K562 (cell line): ENCODE results near the gene TRAK1. TPM values are rescaled to one million over a fixed set of nuclear protein-coding genes. Genes with fewer than 3 reads are reported as not detected.

Experiments
- ARID4B ChIP-seq: sonication (generic); formaldehyde crosslinking; IDR thresholded peaks from 2 replicates; pipeline ENCODE4 v1.8.0; 2022; ENCODE audit warnings: mild to moderate bottlenecking, missing genetic modification reagents
- FOXJ3 ChIP-seq: sonication (generic); formaldehyde crosslinking; IDR thresholded peaks from 2 replicates; pipeline ENCODE4 v1.4.0; 2020; ENCODE audit warnings: mild to moderate bottlenecking, missing genetic modification reagents
- ILF3 ChIP-seq: fragments of 450-650 bp; IDR thresholded peaks from 2 replicates; pipeline ENCODE4 v1.6.1; 2018; ENCODE audit warnings: antibody characterized with exemption, mild to moderate bottlenecking, moderate library complexity, borderline replicate concordance
- MXI1 ChIP-seq: IDR thresholded peaks from 2 replicates; pipeline ENCODE4 v1.6.1; 2011; ENCODE audit warnings: low read depth, mild to moderate bottlenecking, improper control_type of control experiment, low read length
- POLR2G ChIP-seq: fragments of 200-400 bp; formaldehyde crosslinking; IDR thresholded peaks from 2 replicates; pipeline ENCODE4 v1.6.1; 2017; ENCODE audit warnings: low read depth, mild to moderate bottlenecking, antibody characterized with exemption, low read length, moderate library complexity
- RCOR1 ChIP-seq, 2 experiments: IDR thresholded peaks; 2 replicates each; pipeline ENCODE4 v1.6.1; 2012; ENCODE audit warnings: low read depth in 2 of 2, low read length in 2 of 2, borderline replicate concordance in 1 of 2, improper control_type of control experiment in 1 of 2
- TBP ChIP-seq: optimal IDR thresholded peaks from 2 replicates; pipeline ENCODE3; 2011; ENCODE audit warnings: low read depth, low read length, improper control_type of control experiment
- ZNF316 ChIP-seq: fragments of 450-650 bp; IDR thresholded peaks from 2 replicates; pipeline ENCODE4 v1.6.1; 2016
- ZNF57 ChIP-seq: fragments of 450-650 bp; formaldehyde crosslinking; IDR thresholded peaks from 2 replicates; pipeline ENCODE4 v1.4.0; 2020; ENCODE audit warnings: mild to moderate bottlenecking, moderate library complexity
- polyA plus RNA-seq, 8 experiments: library from polyadenylated mRNA; depleted of rRNA in 4 of 8; stranded (reverse) in 5 of 8; unstranded in 3 of 8; fragments of >200 nt; fragmentation: Nextera tagmentation in 2 of 8; fragmentation: Illumina TruSeq in 1 of 8; extraction: Ambion mirVana in 2 of 8; extraction: Trizol in 1 of 8; gene quantifications; 2 replicates each; pipeline versions ENCODE4 v1.2.1 to v1.2.3, GENCODE V29; 2011 to 2014; ENCODE audit warnings: inconsistent platforms in 1 of 8, missing spikeins in 1 of 8
- total RNA-seq, 7 experiments: library from RNA; depleted of rRNA in 6 of 7; stranded (reverse); fragments of >200 nt in 6 of 7; fragmentation: Illumina TruSeq in 2 of 7; extraction: Trizol in 2 of 7; gene quantifications; 2 replicates each; pipeline versions ENCODE4 v1.2.1 to v1.2.3, GENCODE V29; 2011 to 2021; ENCODE audit warnings: low replicate concordance in 1 of 7
- TF ChIP-seq, protein P1 (sequence below): fragments of 450-650 bp; IDR thresholded peaks from 2 replicates; pipeline ENCODE4 v1.6.1; 2016; ENCODE audit warnings: low read depth
- TF ChIP-seq, protein P2 (sequence below): fragments of 250-450 bp; sonication (Bioruptor Pico); IDR thresholded peaks from 2 replicates; pipeline ENCODE4 v1.4.0; 2020; ENCODE audit warnings: mild to moderate bottlenecking, moderate library complexity
- TF ChIP-seq, protein P3 (sequence below): IDR thresholded peaks from 2 replicates; pipeline ENCODE4 v1.6.1; 2011; ENCODE audit not compliant: insufficient read length; ENCODE audit errors: extremely low read depth

The TRAK1 gene
- total and polyA plus RNA-seq, 9 of the 15 experiments (the other 6 are each of a cell fraction or from before 2014, with no cell fraction given), result 5.3 to 28.5 (median 17.5) TPM

- TF ChIP-seq, protein P1, sequence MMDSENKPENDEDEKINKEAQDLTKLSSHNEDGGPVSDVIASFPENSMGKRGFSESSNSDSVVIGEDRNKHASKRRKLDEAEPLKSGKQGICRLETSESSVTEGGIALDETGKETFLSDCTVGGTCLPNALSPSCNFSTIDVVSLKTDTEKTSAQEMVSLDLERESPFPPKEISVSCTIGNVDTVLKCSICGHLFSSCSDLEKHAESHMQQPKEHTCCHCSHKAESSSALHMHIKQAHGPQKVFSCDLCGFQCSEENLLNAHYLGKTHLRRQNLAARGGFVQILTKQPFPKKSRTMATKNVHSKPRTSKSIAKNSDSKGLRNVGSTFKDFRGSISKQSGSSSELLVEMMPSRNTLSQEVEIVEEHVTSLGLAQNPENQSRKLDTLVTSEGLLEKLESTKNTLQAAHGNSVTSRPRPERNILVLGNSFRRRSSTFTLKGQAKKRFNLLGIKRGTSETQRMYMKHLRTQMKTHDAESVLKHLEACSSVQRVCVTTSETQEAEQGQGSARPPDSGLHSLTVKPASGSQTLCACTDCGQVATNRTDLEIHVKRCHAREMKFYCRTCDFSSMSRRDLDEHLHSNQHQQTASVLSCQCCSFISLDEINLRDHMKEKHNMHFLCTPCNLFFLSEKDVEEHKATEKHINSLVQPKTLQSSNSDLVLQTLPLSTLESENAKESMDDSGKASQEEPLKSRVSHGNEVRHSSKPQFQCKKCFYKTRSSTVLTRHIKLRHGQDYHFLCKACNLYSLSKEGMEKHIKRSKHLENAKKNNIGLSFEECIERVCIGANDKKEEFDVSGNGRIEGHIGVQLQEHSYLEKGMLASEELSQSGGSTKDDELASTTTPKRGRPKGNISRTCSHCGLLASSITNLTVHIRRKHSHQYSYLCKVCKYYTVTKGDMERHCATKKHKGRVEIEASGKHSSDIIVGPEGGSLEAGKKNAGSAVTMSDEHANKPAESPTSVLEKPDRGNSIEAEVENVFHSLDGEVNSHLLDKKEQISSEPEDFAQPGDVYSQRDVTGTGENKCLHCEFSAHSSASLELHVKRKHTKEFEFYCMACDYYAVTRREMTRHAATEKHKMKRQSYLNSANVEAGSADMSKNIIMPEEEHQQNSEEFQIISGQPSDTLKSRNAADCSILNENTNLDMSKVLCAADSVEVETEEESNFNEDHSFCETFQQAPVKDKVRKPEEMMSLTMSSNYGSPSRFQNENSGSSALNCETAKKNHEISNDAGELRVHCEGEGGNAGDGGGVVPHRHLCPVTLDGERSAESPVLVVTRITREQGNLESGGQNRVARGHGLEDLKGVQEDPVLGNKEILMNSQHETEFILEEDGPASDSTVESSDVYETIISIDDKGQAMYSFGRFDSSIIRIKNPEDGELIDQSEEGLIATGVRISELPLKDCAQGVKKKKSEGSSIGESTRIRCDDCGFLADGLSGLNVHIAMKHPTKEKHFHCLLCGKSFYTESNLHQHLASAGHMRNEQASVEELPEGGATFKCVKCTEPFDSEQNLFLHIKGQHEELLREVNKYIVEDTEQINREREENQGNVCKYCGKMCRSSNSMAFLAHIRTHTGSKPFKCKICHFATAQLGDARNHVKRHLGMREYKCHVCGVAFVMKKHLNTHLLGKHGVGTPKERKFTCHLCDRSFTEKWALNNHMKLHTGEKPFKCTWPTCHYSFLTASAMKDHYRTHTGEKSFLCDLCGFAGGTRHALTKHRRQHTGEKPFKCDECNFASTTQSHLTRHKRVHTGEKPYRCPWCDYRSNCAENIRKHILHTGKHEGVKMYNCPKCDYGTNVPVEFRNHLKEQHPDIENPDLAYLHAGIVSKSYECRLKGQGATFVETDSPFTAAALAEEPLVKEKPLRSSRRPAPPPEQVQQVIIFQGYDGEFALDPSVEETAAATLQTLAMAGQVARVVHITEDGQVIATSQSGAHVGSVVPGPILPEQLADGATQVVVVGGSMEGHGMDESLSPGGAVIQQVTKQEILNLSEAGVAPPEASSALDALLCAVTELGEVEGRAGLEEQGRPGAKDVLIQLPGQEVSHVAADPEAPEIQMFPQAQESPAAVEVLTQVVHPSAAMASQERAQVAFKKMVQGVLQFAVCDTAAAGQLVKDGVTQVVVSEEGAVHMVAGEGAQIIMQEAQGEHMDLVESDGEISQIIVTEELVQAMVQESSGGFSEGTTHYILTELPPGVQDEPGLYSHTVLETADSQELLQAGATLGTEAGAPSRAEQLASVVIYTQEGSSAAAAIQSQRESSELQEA, result no peak
- TF ChIP-seq RCOR1 (IDR thresholded peaks at IDR 0.05; ENCODE audit: borderline replicate concordance in 1 of 2, low read depth in 2 of 2, low read length in 2 of 2), result no peak
- no peak for TF ChIP-seq ARID4B
- TF ChIP-seq, protein P2, sequence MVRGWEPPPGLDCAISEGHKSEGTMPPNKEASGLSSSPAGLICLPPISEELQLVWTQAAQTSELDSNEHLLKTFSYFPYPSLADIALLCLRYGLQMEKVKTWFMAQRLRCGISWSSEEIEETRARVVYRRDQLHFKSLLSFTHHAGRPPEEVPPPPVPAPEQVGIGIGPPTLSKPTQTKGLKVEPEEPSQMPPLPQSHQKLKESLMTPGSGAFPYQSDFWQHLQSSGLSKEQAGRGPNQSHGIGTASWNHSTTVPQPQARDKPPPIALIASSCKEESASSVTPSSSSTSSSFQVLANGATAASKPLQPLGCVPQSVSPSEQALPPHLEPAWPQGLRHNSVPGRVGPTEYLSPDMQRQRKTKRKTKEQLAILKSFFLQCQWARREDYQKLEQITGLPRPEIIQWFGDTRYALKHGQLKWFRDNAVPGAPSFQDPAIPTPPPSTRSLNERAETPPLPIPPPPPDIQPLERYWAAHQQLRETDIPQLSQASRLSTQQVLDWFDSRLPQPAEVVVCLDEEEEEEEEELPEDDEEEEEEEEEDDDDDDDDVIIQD (CRISPR knock-in tag), result no peak
- TF ChIP-seq, protein P3, sequence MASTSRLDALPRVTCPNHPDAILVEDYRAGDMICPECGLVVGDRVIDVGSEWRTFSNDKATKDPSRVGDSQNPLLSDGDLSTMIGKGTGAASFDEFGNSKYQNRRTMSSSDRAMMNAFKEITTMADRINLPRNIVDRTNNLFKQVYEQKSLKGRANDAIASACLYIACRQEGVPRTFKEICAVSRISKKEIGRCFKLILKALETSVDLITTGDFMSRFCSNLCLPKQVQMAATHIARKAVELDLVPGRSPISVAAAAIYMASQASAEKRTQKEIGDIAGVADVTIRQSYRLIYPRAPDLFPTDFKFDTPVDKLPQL, result no peak
- no peak for TF ChIP-seq TBP
- TF ChIP-seq POLR2G, result no peak
- TF ChIP-seq ZNF316, result no peak
- TF ChIP-seq ZNF57 (CRISPR knock-in tag), result no peak
- TF ChIP-seq FOXJ3 (CRISPR knock-in tag), result no peak
- no peak for TF ChIP-seq ILF3
- no peak for TF ChIP-seq MXI1
Measured at GRCh38 chr3:42190701-42191442, 99.7 kb downstream of the TRAK1 start (continued).
